IMR-90 (cell line): ENCODE data around the gene TNRC6B. TPM values are rescaled to one million over a fixed set of nuclear protein-coding genes. Genes with fewer than 3 reads are reported as not detected.

Source experiments
- ATAC-seq: fragments of 200-7000 bp; cut with Tn5 transposase; 2 replicates; pipeline ENCODE4 v1.9.1; 2020; ENCODE audit warnings: low read depth, mild to moderate bottlenecking, moderate library complexity
- BruUV-seq: library from RNA; stranded (reverse); fragments of 400-500 nt; replicated peaks from 2 replicates; lab custom pipeline; 2021; lab: Mats Ljungman, UMichigan
- CTCF ChIA-PET: fragments of 300-600 bp; formaldehyde crosslinking; extraction: SDS; loops from one replicate; lab custom pipeline; 2021; ENCODE audit warnings: antibody characterized with exemption; lab: Yijun Ruan, JAX
- POLR2A ChIA-PET: fragments of 300-600 bp; sonication (Branson Sonifier 250); formaldehyde crosslinking; loops from one replicate; lab custom pipeline; 2022; ENCODE audit warnings: antibody characterized with exemption; ENCODE audit not compliant: unreplicated experiment; lab: Charles Lee
- DNase-seq: peaks from one replicate; pipeline ENCODE4 v3.0.0; 2013
- H2AFZ ChIP-seq: replicated peaks from 2 replicates; pipeline ENCODE3; 2013; ENCODE audit warnings: low read length, mild to moderate bottlenecking; ENCODE audit not compliant: poor library complexity
- H2AK5ac ChIP-seq: 2 replicates; pipeline ENCODE4 v1.6.1; 2013; ENCODE audit warnings: low read depth, low read length, inconsistent platforms
- H2AK9ac ChIP-seq: replicated peaks from 2 replicates; pipeline ENCODE3; 2013; ENCODE audit warnings: mild to moderate bottlenecking, low read depth, low read length, moderate library complexity; ENCODE audit not compliant: poor library complexity
- H2BK120ac ChIP-seq: 2 replicates; pipeline ENCODE4 v1.6.1; 2013; ENCODE audit warnings: low read depth, low read length, inconsistent platforms
- H2BK15ac ChIP-seq: 3 replicates; pipeline ENCODE4 v1.6.1; 2013; ENCODE audit warnings: low read depth, low read length, inconsistent platforms
- H2BK20ac ChIP-seq: 2 replicates; pipeline ENCODE4 v1.6.1; 2013; ENCODE audit warnings: low read depth, mild to moderate bottlenecking, inconsistent platforms, low read length, moderate library complexity
- H2BK5ac ChIP-seq: 2 replicates; pipeline ENCODE4 v1.6.1; 2013; ENCODE audit warnings: mild to moderate bottlenecking, low read depth, low read length, inconsistent platforms; ENCODE audit not compliant: poor library complexity, severe bottlenecking
- H3K14ac ChIP-seq: replicated peaks from 2 replicates; pipeline ENCODE4 v1.6.1; 2013; ENCODE audit warnings: low read depth, low read length, inconsistent platforms
- H3K18ac ChIP-seq: 2 replicates; pipeline ENCODE4 v1.6.1; 2013; ENCODE audit warnings: low read depth, low read length, control low read depth
- H3K23ac ChIP-seq: 2 replicates; pipeline ENCODE4 v1.6.1; 2013; ENCODE audit warnings: low read depth, low read length, inconsistent platforms
- H3K27ac ChIP-seq: 2 replicates; pipeline ENCODE4 v1.5.1; 2013; ENCODE audit warnings: mild to moderate bottlenecking, control low read depth, low read length; ENCODE audit not compliant: insufficient read depth
- H3K27me3 ChIP-seq: 2 replicates; pipeline ENCODE4 v1.6.1; 2013; ENCODE audit warnings: low read length; ENCODE audit not compliant: control insufficient read depth, insufficient read depth
- H3K36me3 ChIP-seq: 2 replicates; pipeline ENCODE4 v1.6.1; 2013; ENCODE audit warnings: low read length, mixed read lengths; ENCODE audit not compliant: control insufficient read depth, insufficient read depth
- H3K4ac ChIP-seq: 2 replicates; pipeline ENCODE4 v1.6.1; 2013; ENCODE audit warnings: low read depth, low read length, inconsistent platforms
- H3K4me1 ChIP-seq: 2 replicates; pipeline ENCODE4 v1.6.1; 2013; ENCODE audit warnings: low read length, mixed read lengths; ENCODE audit not compliant: control insufficient read depth, insufficient read depth
- H3K4me2 ChIP-seq: 2 replicates; pipeline ENCODE4 v1.6.1; 2013; ENCODE audit warnings: low read depth, mild to moderate bottlenecking, control low read depth, low read length, moderate library complexity
- H3K4me3 ChIP-seq: 2 replicates; pipeline ENCODE4 v1.5.1; 2013; ENCODE audit warnings: low read depth, mild to moderate bottlenecking, control low read depth, low read length, moderate library complexity; ENCODE audit not compliant: insufficient read depth
- H3K56ac ChIP-seq: 2 replicates; pipeline ENCODE4 v1.6.1; 2013; ENCODE audit warnings: low read length, inconsistent platforms; ENCODE audit not compliant: insufficient read depth; ENCODE audit errors: extremely low read depth
- H3K79me1 ChIP-seq, 2 experiments: 2 replicates each; pipeline ENCODE4 v1.6.1; 2013; ENCODE audit warnings: low read length in 2 of 2, inconsistent platforms in 1 of 2, low read depth in 1 of 2
- H3K9ac ChIP-seq: 2 replicates; pipeline ENCODE4 v1.6.1; 2013; ENCODE audit warnings: low read depth, low read length, control low read depth
- H3K9me1 ChIP-seq: 2 replicates; pipeline ENCODE4 v1.6.1; 2013; ENCODE audit warnings: low read length, inconsistent platforms; ENCODE audit not compliant: insufficient read depth
- H3K9me3 ChIP-seq: 2 replicates; pipeline ENCODE4 v1.6.1; 2013; ENCODE audit warnings: low read length; ENCODE audit not compliant: control insufficient read depth, insufficient read depth
- H4K20me1 ChIP-seq: 2 replicates; pipeline ENCODE4 v1.6.1; 2013; ENCODE audit warnings: low read length, inconsistent platforms; ENCODE audit not compliant: insufficient read depth
- H4K5ac ChIP-seq: 2 replicates; pipeline ENCODE4 v1.6.1; 2013; ENCODE audit warnings: mild to moderate bottlenecking, low read depth, low read length, control low read depth
- H4K8ac ChIP-seq, 2 experiments: 2 replicates each; pipeline ENCODE4 v1.6.1; 2013; ENCODE audit warnings: low read depth in 2 of 2, low read length in 2 of 2, control low read depth in 1 of 2, inconsistent platforms in 1 of 2
- H4K91ac ChIP-seq: 2 replicates; pipeline ENCODE4 v1.6.1; 2013; ENCODE audit warnings: low read depth, low read length, inconsistent platforms; ENCODE audit not compliant: insufficient read depth
- FOS ChIP-seq: fragments of 150-350 bp; IDR thresholded peaks from 2 replicates; pipeline ENCODE4 v1.6.1; 2016; ENCODE audit warnings: low read depth, low read length
- WGBS, 2 experiments: methylation state at CpG; one replicate each; pipeline versions ENCODE4 v1.1.5 to v1.1.7; 2013; ENCODE audit warnings: missing lambda C conversion rate in 2 of 2; ENCODE audit not compliant: insufficient read length in 1 of 2; ENCODE audit errors: extremely low coverage in 2 of 2; 5-methylcytosine and 5-hydroxymethylcytosine counted together
- dilution Hi-C: fragments of 300-500 bp; cut with HindIII; formaldehyde crosslinking; loops from one replicate; pipeline ENCODE4 v1.14.3; 2018; ENCODE audit warnings: low sequenced_read_pairs; ENCODE audit not compliant: unreplicated experiment
- in situ Hi-C: fragments of 300-500 bp; cut with MboI; formaldehyde crosslinking; loops from 3 replicates; pipeline ENCODE4 v1.14.3; 2019; ENCODE audit warnings: low sequenced_read_pairs, inconsistent platforms, mixed read lengths
- intact Hi-C: fragments of 100-400 bp; cut with micrococcal nuclease; formaldehyde crosslinking; loops from 2 replicates; pipeline ENCODE4 v1.10.0; 2022
- polyA plus RNA-seq, 3 experiments: library from polyadenylated mRNA; depleted of rRNA; stranded (reverse); fragments of >200 nt; gene quantifications; 2 replicates each; pipeline ENCODE4 v1.2.3, GENCODE V29; 2012; ENCODE audit warnings: low replicate concordance in 1 of 3
- total RNA-seq: library from RNA; depleted of rRNA; stranded (reverse); fragments of >200 nt; gene quantifications from 2 replicates; pipeline ENCODE4 v1.2.3, GENCODE V29; 2012

TNRC6B gene
- total and polyA plus RNA-seq, 2 of the 4 experiments (the other 2 are of a cell fraction): 3.9 to 17.0 TPM

- Histone ChIP-seq H3K79me1 (peaks cover 55 to 72% of the 10 kb centered on the region in 2 experiments), H3K23ac (no peak overlapping the region), H3K36me3 (0 out of 2 replicates have a peak, but pooled peaks cover 1% of the 10 kb centered on the region), H2BK120ac (no peak overlapping the region), H3K4ac (no peak overlapping the region), H2AFZ (no peak overlapping the region), H3K14ac (no peak overlapping the region), H3K27me3 (no peaks in the 10 kb centered on the region), H2AK9ac (no peak overlapping the region), H3K27ac (no peak overlapping the region), H2BK15ac (no peak overlapping the region), H3K4me1 (peaks cover 9% of the 10 kb centered on the region), H4K20me1 (peaks cover 52% of the 10 kb centered on the region), H2BK20ac (no peak overlapping the region), H3K18ac (no peak overlapping the region), H3K4me2 (no peak overlapping the region), H3K9me3 (no peaks in the 10 kb centered on the region), H4K8ac (no peak overlapping the region), H2BK5ac (no peak overlapping the region), H3K9ac (no peak overlapping the region), H2AK5ac (no peak overlapping the region), H4K91ac (no peak overlapping the region), H4K5ac (no peak overlapping the region), H3K9me1 (peaks cover 15% of the 10 kb centered on the region), H3K56ac (no peak overlapping the region), H3K4me3 (no peak overlapping the region)
- no peak for ATAC-seq
- TF ChIP-seq FOS: no peak
- no TSS peak for BruUV-seq
- WGBS, 2 experiments: no CpG with 5 or more reads among the region's 6 CpGs
- dilution Hi-C loops (no loop called here), in situ Hi-C loops (no loop called here), intact Hi-C loops (no loop called here)
- peak; percentile 6 for DNase-seq
- POLR2A ChIA-PET: interaction anchor here (1.5 kb wide), 1 partner anchor 47 kb away, joined by 3 read pairs; the partner anchor contains the start of gene TNRC6B
- CTCF ChIA-PET: interaction anchor here (0.5 kb wide), 1 partner anchor 44 kb away, joined by 5 read pairs; no protein-coding TSS in a partner anchor
These were observed 47.0 kb downstream of the TNRC6B start for GRCh38 chr22:40224702-40225101.
